Endothelial cell of umbilical vein (primary cell): ENCODE measurements around the gene TXK.

Experiments used
- CTCF ChIP-seq, 2 donors: IDR thresholded peaks; 1 replicate in 1 of 2; 2 replicates in 1 of 2; pipeline ENCODE4 v1.5.1; 2011; ENCODE audit warnings: low read length in 2 of 2, mild to moderate bottlenecking in 2 of 2, moderate library complexity in 2 of 2, control low read depth in 1 of 2, inconsistent platforms in 1 of 2, low read depth in 1 of 2; ENCODE audit not compliant: insufficient read depth in 1 of 2; ENCODE audit errors: extremely low read depth in 1 of 2
- JUN ChIP-seq: IDR thresholded peaks from 2 replicates; pipeline ENCODE4 v1.6.1; 2011; ENCODE audit warnings: borderline replicate concordance, low read depth; ENCODE audit not compliant: insufficient read length, insufficient read depth

GRCh38 chr4:48038666-48039065, 95.4 kb downstream of the TXK start:
- TF ChIP-seq CTCF (IDR thresholded peaks at IDR 0.05; ENCODE audit: extremely low read depth in 1 of 2, insufficient read depth in 1 of 2, low read depth in 1 of 2, low read length in 2 of 2), result no peak
- TF ChIP-seq JUN, result no peak
